Suprapubic skin (tissue), 4 donors: ENCODE measurements around the gene PPP1R11.
"Not testable (repeated sequence)": the region's sequence is repeated elsewhere in the genome, so short reads cannot be mapped to it uniquely, and the experiment has no call there.

Experiments used
- CTCF ChIP-seq, 2 donors: fragments of 200-600 bp in 1 of 2; fragments of 450-650 bp in 1 of 2; sonication (generic) in 1 of 2; IDR thresholded peaks; one replicate each; pipeline ENCODE4 v1.5.1; 2016 to 2019; ENCODE audit warnings: antibody characterized with exemption in 2 of 2, mild to moderate bottlenecking in 1 of 2, moderate library complexity in 1 of 2
- POLR2A ChIP-seq, 2 donors: fragments of 450-650 bp; IDR thresholded peaks; one replicate each; pipeline ENCODE4 v1.6.1; 2017; ENCODE audit warnings: antibody characterized with exemption in 2 of 2, mild to moderate bottlenecking in 2 of 2, moderate library complexity in 2 of 2
- POLR2AphosphoS5 ChIP-seq, 3 donors: sonication (generic); formaldehyde crosslinking; IDR thresholded peaks; one replicate each; pipeline ENCODE4 v1.6.1; 2017; ENCODE audit warnings: antibody characterized with exemption in 3 of 3

GRCh38 chr6:30118691-30119090 is 51.7 kb downstream of the PPP1R11 start:
- TF ChIP-seq CTCF, POLR2A, POLR2AphosphoS5 (IDR thresholded peaks at IDR 0.05): not testable (repeated sequence)
